GM19468 (cell line): ENCODE results near the gene IGFBP6.

Experiments used
- ATAC-seq: cut with Tn5 transposase; IDR thresholded peaks from one replicate; pipeline ENCODE4 v1.9.1; 2021; ENCODE audit warnings: mild to moderate bottlenecking, moderate library complexity, moderate number of reproducible peaks; ENCODE audit not compliant: unreplicated experiment; ENCODE audit errors: extremely low read depth

IGFBP6 gene

GRCh38 chr12:53068811-53069585 lies 28.5 kb upstream of the IGFBP6 start:
- ATAC-seq, result no peak

DNA sequence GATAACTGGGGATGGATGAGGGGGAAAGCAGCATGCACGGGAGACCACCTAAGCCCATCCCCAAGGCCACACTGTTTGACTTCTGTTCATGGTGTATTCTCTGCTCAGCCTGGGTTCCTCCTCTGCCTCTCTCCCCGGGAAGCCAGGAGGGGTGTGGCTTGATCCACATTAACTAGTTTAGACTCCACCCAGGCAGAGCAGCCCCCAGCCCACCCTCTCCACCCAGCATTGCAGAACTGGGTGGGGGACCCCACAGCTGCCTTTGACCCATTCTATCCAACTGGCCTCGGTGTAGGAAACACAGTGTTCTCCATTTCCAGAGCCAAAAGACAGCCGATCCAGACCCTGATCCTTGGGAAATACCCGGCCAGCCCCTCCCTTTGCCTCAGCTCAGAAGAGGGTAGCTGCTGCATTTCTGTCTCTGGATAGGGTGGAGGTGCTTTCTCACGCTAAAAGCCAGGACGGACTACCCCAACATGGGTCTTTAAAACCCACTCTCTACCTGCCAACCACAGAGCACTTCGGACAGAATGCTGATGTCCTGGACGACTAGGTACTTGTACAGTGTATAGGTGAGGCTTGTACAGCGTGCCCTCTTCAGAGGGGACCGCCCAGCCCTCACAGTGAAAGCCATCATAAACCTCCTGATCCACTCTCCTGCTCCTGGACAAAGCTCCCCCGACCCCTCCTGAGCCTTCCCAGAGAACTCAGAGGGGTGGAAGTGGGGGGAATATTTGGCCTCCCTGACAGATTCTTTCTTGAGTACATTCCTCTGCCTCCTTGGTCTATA lies 27.7 kb upstream of the IGFBP6 start:
- no peak for ATAC-seq

DNA sequence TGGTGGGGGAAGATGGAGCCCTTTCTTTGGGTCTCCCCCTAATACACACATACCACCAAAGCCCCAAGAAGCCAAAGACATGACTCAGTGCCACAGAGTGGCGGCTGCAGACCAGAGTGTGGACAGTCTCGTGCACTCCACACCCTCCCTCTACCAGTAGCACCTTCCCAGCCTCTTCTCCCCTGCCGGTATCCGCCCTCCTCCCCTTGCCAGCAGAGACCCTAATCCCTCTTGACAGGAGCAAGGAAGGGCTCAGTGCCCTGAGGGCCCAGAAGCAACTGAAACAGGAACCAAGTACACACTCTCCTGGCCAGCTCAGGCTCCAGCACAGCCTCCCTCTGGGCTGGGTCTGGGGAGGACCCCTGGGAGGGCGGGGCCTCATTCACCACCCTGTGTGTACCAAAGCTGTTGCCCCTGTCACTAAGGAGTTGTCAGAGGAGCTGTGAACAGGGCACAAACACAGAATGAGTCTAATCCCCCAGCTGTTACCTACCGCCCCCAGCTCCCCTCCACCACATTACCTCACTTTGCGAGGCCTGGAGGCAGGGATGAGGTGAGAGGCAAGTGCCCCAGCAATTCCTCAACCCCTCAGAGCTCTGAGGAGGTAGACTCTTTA lies 26.5 kb upstream of the IGFBP6 start:
- no peak for ATAC-seq

GRCh38 chr12:53071591-53072551 lies 25.6 kb upstream of the IGFBP6 start:
- ATAC-seq, result no peak

DNA sequence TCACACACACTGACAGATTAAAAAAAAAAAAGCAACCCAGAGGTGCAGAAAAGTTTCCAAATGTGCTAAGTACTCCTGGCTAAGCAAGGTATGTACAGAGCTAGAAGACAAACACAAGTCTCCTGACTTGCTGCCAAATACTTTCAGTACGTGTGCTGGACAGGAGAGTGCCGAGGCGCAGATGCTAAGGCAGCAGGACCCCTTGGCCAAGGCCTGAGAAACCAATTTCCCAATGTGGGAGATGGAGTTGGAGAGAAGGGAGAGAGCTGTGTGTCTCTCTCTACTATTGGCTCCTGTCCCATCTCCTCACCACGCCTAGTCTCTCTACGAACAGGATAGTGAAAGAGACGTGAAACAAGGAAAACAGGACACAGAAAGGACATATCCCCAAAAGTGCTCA lies 23.6 kb upstream of the IGFBP6 start:
- ATAC-seq, result no peak

DNA sequence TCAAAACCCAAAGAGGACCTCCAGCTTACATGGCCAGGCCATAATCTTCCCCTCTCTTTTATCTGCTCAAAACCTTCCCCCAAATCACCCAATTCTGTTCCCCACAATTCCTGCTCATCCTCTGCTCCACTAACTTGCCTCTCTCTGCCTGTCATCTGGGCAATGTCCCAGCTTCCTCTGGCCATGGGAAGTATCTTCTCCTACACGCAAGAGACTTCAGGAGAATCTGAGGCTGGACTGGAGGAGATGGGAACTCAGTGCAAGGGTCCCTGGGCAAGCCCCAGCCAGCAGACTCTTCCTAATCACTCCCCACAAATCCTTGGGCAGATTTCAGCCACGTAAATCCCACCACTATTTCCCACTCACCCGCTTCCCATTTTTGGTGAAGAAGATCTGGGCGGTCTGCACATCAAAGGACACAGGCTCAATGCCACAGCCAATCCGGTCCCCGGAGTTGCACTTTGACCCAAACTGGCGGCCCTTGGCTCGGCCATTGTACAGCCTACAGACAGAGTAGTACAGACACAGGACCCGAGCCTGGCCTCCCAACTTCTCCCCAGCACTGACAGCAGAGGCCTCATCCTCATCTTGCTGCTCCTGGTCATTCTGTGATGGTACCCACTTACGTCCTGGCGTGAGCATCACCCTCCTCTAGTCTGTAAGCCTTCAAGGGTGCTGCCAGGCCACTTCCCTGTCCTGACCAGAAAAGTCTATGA lies 23.0 kb upstream of the IGFBP6 start:
- no peak for ATAC-seq

DNA sequence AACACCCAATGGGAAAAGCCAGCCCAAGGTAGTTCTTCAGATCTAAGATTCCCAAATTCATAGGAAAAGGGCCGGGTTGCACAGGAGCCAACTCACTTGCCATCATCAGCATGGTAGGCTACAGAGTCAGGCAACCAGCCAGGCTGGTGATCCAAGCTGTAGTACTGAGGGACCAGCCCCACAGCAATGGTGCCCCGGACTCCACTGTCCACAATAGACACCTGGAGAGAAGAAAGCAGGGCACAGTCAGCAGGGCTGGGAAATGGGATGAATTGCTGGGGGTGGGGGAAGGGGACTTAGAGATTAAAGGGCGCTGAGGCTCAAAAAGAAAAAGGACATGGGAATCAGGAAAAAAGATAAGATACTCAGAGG lies 22.5 kb upstream of the IGFBP6 start:
- no peak for ATAC-seq

DNA sequence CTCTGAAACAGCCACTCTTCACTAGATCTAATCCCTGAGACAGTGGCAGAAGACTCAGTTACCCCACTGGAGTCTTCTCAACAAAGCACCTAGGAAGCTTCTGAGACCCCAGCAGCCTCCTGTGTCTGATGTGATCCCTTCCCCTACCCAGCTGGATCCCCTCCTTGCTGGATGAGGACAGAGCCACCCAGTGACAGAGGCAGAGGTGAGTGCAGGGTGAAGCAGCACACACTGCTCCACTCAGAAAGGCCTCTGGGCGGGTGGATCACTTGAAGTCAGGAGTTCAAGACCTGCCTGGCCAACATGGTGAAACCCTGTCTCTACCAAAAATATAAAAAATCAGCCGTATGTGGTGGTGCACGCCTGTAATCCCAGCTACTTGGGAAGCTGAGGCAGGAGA lies 21.0 kb upstream of the IGFBP6 start:
- no peak for ATAC-seq

GRCh38 chr12:53077030-53077429 lies 20.4 kb upstream of the IGFBP6 start:
- no peak for ATAC-seq

DNA sequence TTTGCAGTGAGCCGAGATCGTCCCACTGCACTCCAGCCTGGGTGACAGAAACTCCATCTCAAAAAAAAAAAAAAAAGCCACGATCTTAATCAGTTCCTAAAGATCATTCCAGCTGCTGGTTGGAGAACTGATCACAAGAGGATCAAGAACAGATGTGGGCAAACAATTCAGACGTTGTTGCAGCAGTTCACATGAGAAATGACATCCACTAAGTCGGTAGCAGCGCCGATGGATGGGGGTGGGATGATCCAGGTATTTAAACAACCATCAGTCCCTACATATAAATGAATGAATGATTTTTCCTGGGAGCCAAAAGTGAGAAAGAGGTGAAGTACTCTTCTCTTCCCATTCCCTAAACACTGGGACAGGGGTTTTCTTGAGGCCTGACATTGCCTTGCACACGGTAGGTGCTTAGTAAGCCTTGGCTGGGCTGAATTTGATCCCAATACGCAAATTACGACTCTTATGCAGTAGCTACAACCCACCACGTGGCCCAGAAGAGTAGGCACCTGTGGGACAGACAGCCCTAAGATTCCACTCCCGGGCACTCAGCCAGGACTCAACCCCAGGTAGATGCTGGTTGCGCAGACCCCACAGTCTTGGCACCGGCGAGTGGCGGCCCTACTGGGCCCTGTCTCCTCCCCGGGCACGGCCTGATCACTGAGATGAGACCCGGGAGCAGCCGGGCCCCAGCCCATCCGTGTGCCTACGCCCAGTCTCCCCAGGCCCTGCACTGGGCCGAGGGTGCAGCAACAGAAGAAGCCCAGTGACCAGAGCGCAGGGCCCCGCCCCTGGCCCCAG lies 18.8 kb upstream of the IGFBP6 start:
- peak; percentile 9 for ATAC-seq

- ATAC-seq, result peak; percentile 90
These were observed 18.0 kb upstream of the IGFBP6 start, which contains the start of gene SPRYD3 for GRCh38 chr12:53079226-53080117. Gene SPRYD3, minus strand, starts transcription at chr12:53079390. Its CDS starts 57 bp downstream, at chr12:53079333.

GRCh38 chr12:53082637-53083175 lies 14.8 kb upstream of the IGFBP6 start:
- ATAC-seq, result no peak

DNA sequence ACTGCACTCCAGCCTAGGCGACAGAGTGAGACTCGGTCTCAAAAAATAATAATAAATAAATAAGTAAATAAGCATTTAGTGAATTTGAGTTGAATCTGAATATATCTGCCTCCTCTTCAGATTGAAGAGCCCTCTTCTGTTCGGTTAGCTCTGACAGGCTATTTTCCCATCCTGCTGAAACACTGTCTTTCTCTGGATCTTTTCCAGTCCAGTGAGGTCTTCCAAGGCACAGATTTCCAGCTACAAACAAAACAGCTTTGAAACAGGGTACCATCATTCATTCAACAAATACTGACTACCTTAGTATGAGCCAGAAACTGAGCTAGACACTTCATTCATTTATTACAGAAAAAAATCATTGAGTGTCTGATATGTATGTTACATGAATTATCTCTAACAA lies 11.1 kb upstream of the IGFBP6 start:
- ATAC-seq, result no peak

DNA sequence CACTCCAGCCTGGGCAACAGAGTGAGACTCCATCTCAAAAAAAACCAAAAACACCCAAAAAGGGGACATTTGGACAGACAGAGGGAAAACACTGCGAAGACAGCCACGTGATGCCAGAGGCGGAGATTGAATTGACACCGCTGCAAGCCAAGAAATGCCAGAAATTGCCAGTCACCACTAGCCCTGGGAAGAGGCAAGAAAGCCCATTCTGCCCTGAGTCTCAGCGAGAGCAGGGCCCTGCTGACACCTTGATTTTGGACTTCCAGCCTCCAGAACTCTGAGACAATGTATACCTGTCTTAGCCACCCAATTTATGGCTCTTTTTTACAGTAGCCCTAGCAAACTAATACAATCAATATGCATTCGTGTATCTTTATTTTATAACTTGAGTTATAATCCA lies 7.4 kb upstream of the IGFBP6 start:
- no peak for ATAC-seq

DNA sequence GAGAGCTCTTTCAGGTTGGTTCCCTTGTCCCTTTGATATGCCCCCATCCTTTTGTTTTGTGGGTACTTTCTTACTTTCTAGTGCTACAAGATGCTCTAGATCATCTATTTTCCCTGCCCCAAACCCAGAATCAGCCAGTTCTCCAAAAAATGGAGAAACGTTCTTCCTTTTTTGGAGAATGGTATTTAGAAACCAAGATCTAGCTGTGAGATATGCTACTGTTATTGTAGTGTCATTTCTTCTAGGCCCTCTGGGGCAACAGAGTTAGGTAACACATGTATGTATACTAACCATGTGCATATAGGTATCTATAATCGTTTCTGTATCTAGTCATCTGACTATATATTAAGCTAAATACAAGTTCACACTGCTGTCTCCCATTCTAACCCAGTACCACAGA lies 6.9 kb upstream of the IGFBP6 start:
- ATAC-seq, result no peak

DNA sequence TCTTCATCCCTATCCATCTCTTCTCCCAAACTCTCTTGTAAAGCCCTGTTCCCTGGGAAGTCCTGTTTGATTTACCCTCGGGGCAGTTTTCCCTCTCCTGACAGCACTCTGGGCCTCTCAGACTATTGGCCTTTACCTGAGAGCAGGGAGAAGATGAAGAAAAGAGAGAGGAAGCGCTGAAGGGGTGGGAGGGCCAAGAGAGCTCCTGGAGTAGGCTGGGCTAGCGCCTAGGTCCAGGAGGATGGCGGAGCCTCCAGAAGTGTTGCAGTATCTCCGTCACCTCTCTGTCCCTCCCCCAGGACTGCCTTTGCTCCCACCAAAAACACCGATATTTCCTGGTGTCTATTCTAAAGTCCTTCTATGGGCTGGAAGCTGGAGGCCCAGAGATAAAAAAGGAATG lies 5.7 kb upstream of the IGFBP6 start:
- ATAC-seq, result no peak

DNA sequence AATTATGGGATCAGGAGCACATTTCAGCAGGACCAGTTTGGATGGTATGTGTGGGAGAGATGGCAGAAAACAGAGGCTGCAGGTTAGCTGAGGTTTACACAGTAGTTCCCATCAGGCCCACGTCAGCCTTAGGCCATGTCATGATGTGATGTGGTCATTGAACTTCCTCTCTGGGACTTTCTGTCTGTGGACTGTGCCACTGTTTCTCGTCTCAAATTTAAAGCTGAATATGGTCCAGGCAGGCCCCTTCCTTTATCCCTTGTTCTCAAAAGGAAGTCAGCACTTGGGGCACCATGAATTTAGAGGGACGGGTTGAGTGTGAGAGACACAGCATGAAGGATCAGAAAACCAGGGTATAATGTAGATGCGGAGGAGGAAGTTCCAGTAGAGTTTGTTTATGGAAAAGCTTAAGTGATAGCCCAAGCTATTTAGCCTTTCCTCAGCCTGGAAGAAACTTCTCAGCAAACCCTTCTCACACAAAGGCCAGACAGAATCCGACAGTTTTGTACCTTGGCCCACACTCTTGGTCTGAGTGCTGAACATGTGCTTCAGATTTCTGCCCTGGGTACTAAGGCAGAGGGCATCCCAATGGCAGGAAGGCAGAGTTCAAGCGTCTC lies 3.6 kb upstream of the IGFBP6 start:
- ATAC-seq, result no peak
